DND-41 (cell line): ENCODE results near the gene ADAMTS9.

Experiments used
- ATAC-seq: fragments of 200-7000 bp; cut with Tn5 transposase; 3 replicates; pipeline ENCODE4 v1.9.1; 2021; ENCODE audit warnings: low read depth; ENCODE audit not compliant: insufficient read depth
- DNase-seq: peaks from one replicate; pipeline ENCODE4 v3.0.0-alpha.2; 2020
- H2AFZ ChIP-seq: 2 replicates; pipeline ENCODE4 v1.6.0; 2012; ENCODE audit warnings: low read depth, low read length
- H3K27ac ChIP-seq: 2 replicates; pipeline ENCODE4 v1.5.1; 2012; ENCODE audit warnings: low read length, inconsistent platforms
- H3K27me3 ChIP-seq: fragments of 200-600 bp; sonication (generic); 2 replicates; pipeline ENCODE4 v1.6.0; 2012; ENCODE audit warnings: low read length, mild to moderate bottlenecking, inconsistent platforms; ENCODE audit not compliant: insufficient read depth, poor library complexity
- H3K36me3 ChIP-seq: 2 replicates; pipeline ENCODE4 v1.5.1; 2012; ENCODE audit warnings: low read length, inconsistent platforms; ENCODE audit not compliant: insufficient read depth
- H3K4me1 ChIP-seq: 2 replicates; pipeline ENCODE4 v1.5.1; 2012; ENCODE audit warnings: mild to moderate bottlenecking, low read length; ENCODE audit not compliant: insufficient read depth
- H3K4me2 ChIP-seq: 2 replicates; pipeline ENCODE4 v1.6.0; 2012; ENCODE audit warnings: mild to moderate bottlenecking, moderate library complexity, low read length, inconsistent platforms; ENCODE audit not compliant: insufficient read depth
- H3K4me3 ChIP-seq, 2 experiments: fragments of 200-600 bp in 1 of 2; shearing (Covaris generic) in 1 of 2; 2 replicates each; pipeline ENCODE4 v1.5.1; 2012 to 2016; ENCODE audit warnings: inconsistent platforms in 2 of 2, low read length in 2 of 2, mild to moderate bottlenecking in 2 of 2, low read depth in 1 of 2, moderate library complexity in 1 of 2
- H3K79me2 ChIP-seq: 2 replicates; pipeline ENCODE4 v1.6.0; 2012; ENCODE audit warnings: low read length, inconsistent platforms; ENCODE audit not compliant: insufficient read depth
- H3K9ac ChIP-seq: 2 replicates; pipeline ENCODE4 v1.6.0; 2012; ENCODE audit warnings: low read depth, mild to moderate bottlenecking, inconsistent platforms, low read length, moderate library complexity
- H3K9me3 ChIP-seq: 2 replicates; pipeline ENCODE4 v1.5.1; 2012; ENCODE audit warnings: low read length, moderate library complexity, mild to moderate bottlenecking, inconsistent platforms; ENCODE audit not compliant: insufficient read depth, severe bottlenecking
- H4K20me1 ChIP-seq: 2 replicates; pipeline ENCODE4 v1.6.0; 2012; ENCODE audit warnings: low read length; ENCODE audit not compliant: insufficient read depth
- CTCF ChIP-seq: IDR thresholded peaks from 2 replicates; pipeline ENCODE4 v1.5.1; 2012; ENCODE audit warnings: borderline replicate concordance, low read length, moderate library complexity, mild to moderate bottlenecking; ENCODE audit not compliant: poor library complexity, severe bottlenecking; ENCODE audit errors: extremely low read depth
- EZH2 ChIP-seq: IDR thresholded peaks from 3 replicates; pipeline ENCODE4 v1.6.1; 2012; ENCODE audit warnings: borderline replicate concordance, low read depth, mild to moderate bottlenecking, moderate library complexity, low read length, inconsistent platforms; ENCODE audit not compliant: severe bottlenecking

Gene ADAMTS9

GRCh38 chr3:64607032-64607551 is 80.7 kb downstream of the ADAMTS9 start:
- Histone ChIP-seq H3K36me3 (no peaks in the 10 kb centered on the region), H3K4me2 (no peak overlapping the region), H3K27me3 (no peaks in the 10 kb centered on the region), H3K4me3 (no peak overlapping the region), H4K20me1 (no peaks in the 10 kb centered on the region), H2AFZ (no peak overlapping the region), H3K9me3 (no peaks in the 10 kb centered on the region), H3K27ac (no peak overlapping the region), H3K9ac (no peak overlapping the region), H3K79me2 (no peaks in the 10 kb centered on the region), H3K4me1 (no peaks in the 10 kb centered on the region)
- TF ChIP-seq EZH2 (no peak), CTCF (no peak)
- no peak for DNase-seq
- ATAC-seq = no peak

GRCh38 chr3:64604313-64604712 is 83.5 kb downstream of the ADAMTS9 start:
- H3K27me3 ChIP-seq = no peaks in the 10 kb centered on the region
- no peaks in the 10 kb centered on the region for H4K20me1 ChIP-seq

GRCh38 chr3:64601824-64602223 is 86.0 kb downstream of the ADAMTS9 start:
- Histone ChIP-seq H3K27me3 (no peaks in the 10 kb centered on the region), H3K36me3 (no peaks in the 10 kb centered on the region), H2AFZ (no peak overlapping the region), H3K9ac (no peak overlapping the region), H4K20me1 (no peaks in the 10 kb centered on the region), H3K4me1 (no peaks in the 10 kb centered on the region), H3K79me2 (no peaks in the 10 kb centered on the region), H3K4me3 (no peak overlapping the region), H3K27ac (no peak overlapping the region), H3K9me3 (no peaks in the 10 kb centered on the region), H3K4me2 (no peak overlapping the region)
- no peak for ATAC-seq
- TF ChIP-seq EZH2 (no peak), CTCF (no peak)
- DNase-seq = no peak

More at GRCh38 chr3:64604313-64604712, 83.5 kb downstream of the ADAMTS9 start:
- no peaks in the 10 kb centered on the region for H3K36me3 ChIP-seq
- H3K4me1 ChIP-seq = no peaks in the 10 kb centered on the region
- no peak overlapping the region for H2AFZ ChIP-seq
- ATAC-seq = no peak
- no peaks in the 10 kb centered on the region for H3K79me2 ChIP-seq
- H3K4me2 ChIP-seq = no peak overlapping the region
- no peaks in the 10 kb centered on the region for H3K9me3 ChIP-seq
- H3K4me3 ChIP-seq = no peak overlapping the region
- DNase-seq = no peak
- TF ChIP-seq CTCF = no peak
- no peak for TF ChIP-seq EZH2
- no peak overlapping the region for H3K9ac ChIP-seq
- no peak overlapping the region for H3K27ac ChIP-seq
